ENCODE data around the gene STRA8.
A peak's percentile ranks its signal among the peaks of the same experiment; 100 is the strongest.

STRA8 gene

DNA sequence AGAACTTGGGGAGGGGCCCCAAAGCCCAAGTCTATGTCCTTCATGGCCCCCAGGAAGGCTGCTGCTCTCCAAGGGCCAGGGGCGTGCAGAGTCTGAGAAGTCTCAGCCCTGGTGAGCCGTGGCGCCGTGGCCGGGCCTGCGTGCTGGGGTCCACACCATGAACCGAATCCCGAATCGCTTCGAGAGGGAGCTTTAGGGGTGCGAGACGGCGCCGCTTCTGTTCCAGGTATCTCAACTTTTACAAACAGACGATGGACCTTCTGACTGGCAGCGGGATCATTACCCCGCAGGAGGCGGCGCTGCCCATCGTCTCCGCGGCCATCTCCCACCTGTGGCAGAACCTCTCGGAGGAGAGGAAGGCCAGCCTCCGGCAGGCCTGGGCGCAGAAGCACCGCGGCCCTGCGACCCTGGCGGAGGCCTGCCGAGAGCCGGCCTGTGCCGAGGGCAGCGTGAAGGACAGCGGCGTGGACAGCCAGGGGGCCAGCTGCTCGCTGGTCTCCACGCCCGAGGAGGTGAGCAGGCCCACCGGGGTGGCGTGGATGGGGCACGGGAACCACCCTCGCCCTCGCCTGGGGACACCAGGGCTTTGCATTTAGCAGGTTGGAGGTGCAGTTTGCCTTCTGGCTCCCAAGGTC is 12.7 kb downstream of the STRA8 start:
- H3K36me3 ChIP-seq, result no peaks in the 10 kb centered on the region
- no peak overlapping the region for H3K27ac ChIP-seq
- no peaks in the 10 kb centered on the region for H3K4me1 ChIP-seq (ENCODE audit: control insufficient read depth in 1 of 2, insufficient read depth in 1 of 2, low read depth in 1 of 2, low read length in 1 of 2)
- TF ChIP-seq CTCF (IDR thresholded peaks at IDR 0.05), result no peak
- H3K9me3 ChIP-seq, result no peaks in the 10 kb centered on the region
- no peaks in the 10 kb centered on the region for H3K27me3 ChIP-seq
- no peak overlapping the region for H3K4me3 ChIP-seq (ENCODE audit: low read depth in 1 of 2, low read length in 1 of 2)

DNA sequence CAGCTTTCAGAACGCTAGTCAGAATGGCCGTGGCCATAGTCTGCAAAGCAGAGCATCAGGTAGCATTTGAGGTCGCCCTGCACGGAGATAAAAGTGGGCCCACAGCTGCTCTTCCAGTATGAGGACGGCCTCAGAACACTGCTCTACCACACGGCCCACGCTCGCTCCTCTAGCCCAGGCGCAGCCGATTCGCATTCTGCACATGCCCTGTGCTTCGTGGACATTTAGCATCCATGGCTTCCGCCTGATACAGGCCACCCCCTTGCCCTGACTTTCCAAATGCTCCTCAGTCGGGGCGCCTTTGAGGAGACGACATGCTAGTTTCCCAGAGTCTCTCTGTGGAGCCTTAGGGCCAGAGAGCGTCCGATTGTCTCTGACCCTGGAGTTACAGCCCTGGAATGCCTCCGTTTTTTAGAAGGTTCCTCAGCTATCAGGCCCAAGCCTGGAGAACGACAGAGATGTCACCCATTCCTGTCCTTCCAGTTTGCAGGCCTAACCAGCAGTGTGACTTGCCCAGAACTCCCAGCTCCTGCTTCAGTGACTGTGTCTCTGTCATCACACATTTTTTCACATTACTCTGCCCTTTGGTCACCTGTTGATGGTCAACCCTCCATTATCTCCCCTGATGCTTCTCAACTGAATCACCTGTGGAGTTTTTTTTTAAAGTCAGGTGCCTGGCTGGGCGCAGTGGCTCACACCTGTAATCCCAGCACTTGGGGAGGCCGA is 14.3 kb downstream of the STRA8 start:
- H3K27me3 ChIP-seq, result no peaks in the 10 kb centered on the region
- H3K9me3 ChIP-seq, result no peaks in the 10 kb centered on the region
- H3K27ac ChIP-seq, result no peak overlapping the region
- no peak for TF ChIP-seq CTCF (IDR thresholded peaks at IDR 0.05)
- no peaks in the 10 kb centered on the region for H3K36me3 ChIP-seq
- H3K4me3 ChIP-seq (ENCODE audit: low read depth in 1 of 2, low read length in 1 of 2), result no peak overlapping the region
- H3K4me1 ChIP-seq (ENCODE audit: control insufficient read depth in 1 of 2, insufficient read depth in 1 of 2, low read depth in 1 of 2, low read length in 1 of 2), result no peaks in the 10 kb centered on the region

GRCh38 chr7:135248546-135248945 is 14.9 kb downstream of the STRA8 start:
- Histone ChIP-seq H3K27me3 (no peaks in the 10 kb centered on the region), H3K36me3 (no peaks in the 10 kb centered on the region), H3K4me1 (ENCODE audit: control insufficient read depth in 1 of 2, insufficient read depth in 1 of 2, low read depth in 1 of 2, low read length in 1 of 2) (no peaks in the 10 kb centered on the region), H3K9me3 (no peaks in the 10 kb centered on the region), H3K27ac (no peak overlapping the region), H3K4me3 (ENCODE audit: low read depth in 1 of 2, low read length in 1 of 2) (no peak overlapping the region)
- no peak for TF ChIP-seq CTCF (IDR thresholded peaks at IDR 0.05)

DNA sequence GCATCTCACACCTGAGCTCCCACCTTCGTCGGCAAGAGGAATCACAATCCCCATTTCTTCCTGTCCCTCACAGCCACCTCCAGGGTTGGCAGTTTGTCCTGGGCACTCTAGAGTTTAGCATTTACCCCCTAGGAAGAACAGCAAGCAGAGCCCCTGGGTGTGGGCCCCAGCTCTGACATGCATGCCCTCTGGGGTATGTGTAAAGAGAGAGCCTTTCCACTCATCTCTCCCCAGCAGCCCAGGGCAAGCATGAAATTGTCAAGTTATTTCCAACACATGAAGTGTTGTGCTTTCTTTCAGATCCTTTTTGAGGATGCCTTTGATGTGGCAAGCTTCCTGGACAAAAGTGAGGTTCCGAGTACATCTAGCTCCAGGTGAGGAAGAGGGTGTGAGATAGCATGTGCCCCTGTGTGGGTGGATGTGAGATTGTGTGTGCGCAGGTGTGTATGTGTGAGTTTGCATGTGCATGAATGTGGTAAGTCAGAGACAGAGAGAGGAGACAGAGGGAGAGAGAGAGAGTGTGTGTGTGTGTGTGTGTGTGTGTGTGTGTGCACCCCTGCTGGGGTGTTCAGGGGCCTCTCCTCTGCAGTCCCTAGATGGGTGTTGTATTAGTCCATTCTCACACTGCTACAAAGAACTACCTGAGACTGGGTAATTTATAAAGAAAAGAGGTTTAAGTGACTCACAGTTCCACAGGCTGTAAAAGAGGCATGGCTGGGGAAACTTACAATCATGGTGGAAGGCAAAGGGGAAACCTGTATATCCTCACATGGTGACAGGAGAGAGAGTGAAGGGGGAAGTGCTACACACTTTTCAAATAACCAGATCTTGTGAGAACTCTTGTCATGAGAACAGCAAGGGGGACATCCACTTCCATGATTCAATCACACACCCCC is 18.1 kb downstream of the STRA8 start:
- H3K27ac ChIP-seq, result no peak overlapping the region
- H3K4me1 ChIP-seq (ENCODE audit: control insufficient read depth in 1 of 2, insufficient read depth in 1 of 2, low read depth in 1 of 2, low read length in 1 of 2), result peaks cover 10 to 11% of the 10 kb centered on the region in 2 experiments
- no peak overlapping the region for H3K4me3 ChIP-seq (ENCODE audit: low read depth in 1 of 2, low read length in 1 of 2)
- H3K9me3 ChIP-seq, result no peaks in the 10 kb centered on the region
- no peak for TF ChIP-seq CTCF (IDR thresholded peaks at IDR 0.05)
- H3K36me3 ChIP-seq, result no peaks in the 10 kb centered on the region
- no peaks in the 10 kb centered on the region for H3K27me3 ChIP-seq

DNA sequence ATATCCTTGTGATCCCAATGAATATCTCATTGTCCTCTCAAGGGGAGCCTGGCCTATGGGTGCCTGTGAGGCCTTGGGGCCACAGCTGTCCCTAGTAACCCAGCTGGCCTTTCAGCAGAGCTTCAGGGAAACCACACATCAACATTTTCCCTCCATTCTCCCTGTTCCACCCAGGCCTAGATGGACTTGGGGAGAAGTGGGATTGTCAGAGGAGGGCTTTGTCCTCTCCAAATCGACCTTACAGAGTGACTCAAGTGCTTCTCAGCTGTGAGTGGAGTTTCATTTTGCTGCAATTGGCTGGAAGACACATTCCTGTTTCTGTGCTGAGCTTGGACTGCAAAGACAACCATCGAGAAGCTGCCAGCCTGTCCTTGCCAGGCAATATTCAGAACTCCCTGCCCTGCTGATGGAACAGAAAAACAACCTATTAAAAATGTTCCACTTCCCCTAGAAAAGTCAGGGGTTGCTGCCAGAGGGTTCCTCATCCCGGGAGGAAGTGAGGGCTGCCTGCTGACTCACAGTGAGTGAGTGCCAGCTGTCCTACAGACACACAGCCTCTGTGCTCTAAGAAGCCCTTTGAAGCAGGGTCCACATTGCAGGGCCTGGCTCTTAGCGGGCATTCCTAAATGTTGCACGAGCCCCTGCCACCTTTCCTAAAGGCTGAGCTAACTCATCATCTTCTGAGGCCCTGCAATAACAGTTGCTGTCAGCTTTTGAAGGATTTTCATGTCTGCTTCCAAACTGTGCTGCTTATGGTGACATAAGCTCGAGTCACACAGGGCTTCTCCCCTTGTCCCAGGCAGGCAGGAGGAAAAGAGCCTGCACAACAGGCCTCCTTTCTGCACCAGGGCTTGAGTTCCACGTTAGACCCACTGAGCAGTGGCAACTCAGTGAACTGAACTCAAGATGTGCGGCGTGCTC is 20.5 kb downstream of the STRA8 start:
- H3K36me3 ChIP-seq, result no peaks in the 10 kb centered on the region
- TF ChIP-seq CTCF (IDR thresholded peaks at IDR 0.05), result no peak
- peak overlapping the region; percentile 64 for H3K27ac ChIP-seq
- H3K4me3 ChIP-seq (ENCODE audit: low read depth in 1 of 2, low read length in 1 of 2), result no peak overlapping the region
- peaks cover 10 to 11% of the 10 kb centered on the region in 2 experiments for H3K4me1 ChIP-seq (ENCODE audit: control insufficient read depth in 1 of 2, insufficient read depth in 1 of 2, low read depth in 1 of 2, low read length in 1 of 2)
- no peaks in the 10 kb centered on the region for H3K9me3 ChIP-seq
- H3K27me3 ChIP-seq, result no peaks in the 10 kb centered on the region
